SK-N-SH (cell line): Measurements from ENCODE around the gene PCGF3. TPM values are rescaled to one million over a fixed set of nuclear protein-coding genes. Genes with fewer than 3 reads are reported as not detected.
"Not testable (repeated sequence)": the region's sequence is repeated elsewhere in the genome, so short reads cannot be mapped to it uniquely, and the experiment has no call there.

ENCODE experiments used
- CTCF ChIA-PET: fragments of 300-600, 350-600 bp; formaldehyde crosslinking; extraction: SDS; loops from one replicate; lab custom pipeline; 2021; lab: Yijun Ruan, JAX
- POLR2A ChIA-PET: fragments of 350-600 bp; sonication (Branson Sonifier 250); formaldehyde crosslinking; extraction: SDS; loops from one replicate; lab custom pipeline; 2020; ENCODE audit warnings: antibody characterized with exemption, inconsistent platforms; lab: Yijun Ruan, JAX
- DNase-seq: peaks from one replicate; pipeline ENCODE4 v3.0.0; 2012
- H2AFZ ChIP-seq: fragments of 200-600 bp; sonication (generic); 2 replicates; pipeline ENCODE4 v1.8.1; 2016; ENCODE audit warnings: antibody characterized with exemption, mild to moderate bottlenecking, low read depth
- H3F3A ChIP-seq: fragments of 200-600 bp; sonication (generic); replicated peaks from 2 replicates; pipeline ENCODE3; 2016; ENCODE audit warnings: antibody characterized with exemption, mild to moderate bottlenecking; ENCODE audit not compliant: insufficient read depth
- H3K27ac ChIP-seq, 2 experiments: fragments of 200-500 bp in 1 of 2; fragments of 200-600 bp in 1 of 2; sonication (Bioruptor generic) in 1 of 2; sonication (generic), shearing (Covaris generic) in 1 of 2; 2 replicates each; pipeline versions ENCODE4 v1.5.1 to v1.6.1; 2014 to 2016; ENCODE audit warnings: low read depth in 2 of 2, inconsistent platforms in 1 of 2, low read length in 1 of 2, mild to moderate bottlenecking in 1 of 2, mixed read lengths in 1 of 2
- H3K27me3 ChIP-seq: fragments of 200-600 bp; sonication (generic), shearing (Covaris generic); 2 replicates; pipeline ENCODE4 v1.6.1; 2016; ENCODE audit warnings: mixed run types; ENCODE audit not compliant: insufficient read depth
- H3K36me3 ChIP-seq, 2 experiments: fragments of 200-500 bp in 1 of 2; fragments of 200-600 bp in 1 of 2; sonication (Bioruptor generic) in 1 of 2; sonication (generic) in 1 of 2; replicated peaks in 1 of 2; 2 replicates each; pipeline versions ENCODE3 to v1.5.1; 2014 to 2016; ENCODE audit warnings: low read length in 1 of 2, mild to moderate bottlenecking in 1 of 2; ENCODE audit not compliant: insufficient read depth in 2 of 2, control insufficient read depth in 1 of 2
- H3K4me1 ChIP-seq, 2 experiments: fragments of 200-500 bp in 1 of 2; fragments of 200-600 bp in 1 of 2; sonication (Bioruptor generic) in 1 of 2; sonication (generic), shearing (Covaris generic) in 1 of 2; 2 replicates each; pipeline versions ENCODE4 v1.5.1 to v1.6.1; 2014 to 2016; ENCODE audit warnings: low read depth in 1 of 2, low read length in 1 of 2, mixed run types in 1 of 2; ENCODE audit not compliant: insufficient read depth in 2 of 2, control insufficient read depth in 1 of 2
- H3K4me2 ChIP-seq: fragments of 200-600 bp; sonication (generic), shearing (Covaris generic); 2 replicates; pipeline ENCODE4 v1.6.1; 2017; ENCODE audit warnings: mixed run types
- H3K4me3 ChIP-seq, 2 experiments: fragments of 200-500 bp in 1 of 2; fragments of 200-600 bp in 1 of 2; sonication (Bioruptor generic) in 1 of 2; sonication (generic), shearing (Covaris generic) in 1 of 2; 2 replicates each; pipeline versions ENCODE4 v1.5.1 to v1.8.1; 2014 to 2016; ENCODE audit warnings: low read depth in 2 of 2, inconsistent platforms in 1 of 2, low read length in 1 of 2, mild to moderate bottlenecking in 1 of 2, mixed read lengths in 1 of 2, moderate library complexity in 1 of 2
- H3K79me2 ChIP-seq: fragments of 200-600 bp; sonication (generic); 2 replicates; pipeline ENCODE4 v1.8.1; 2017; ENCODE audit warnings: mild to moderate bottlenecking; ENCODE audit not compliant: insufficient read depth
- H3K9ac ChIP-seq: fragments of 200-600 bp; sonication (generic); 2 replicates; pipeline ENCODE4 v1.6.1; 2017; ENCODE audit warnings: mixed run types
- H3K9me2 ChIP-seq: fragments of 200-600 bp; sonication (generic); 2 replicates; pipeline ENCODE4 v1.6.1; 2017; ENCODE audit warnings: mixed run types
- H3K9me3 ChIP-seq: fragments of 200-600 bp; sonication (generic); 2 replicates; pipeline ENCODE4 v1.6.1; 2017; ENCODE audit warnings: mixed run types, mild to moderate bottlenecking, moderate library complexity
- H4K20me1 ChIP-seq: fragments of 200-600 bp; sonication (generic); 2 replicates; pipeline ENCODE4 v1.6.1; 2017; ENCODE audit warnings: mild to moderate bottlenecking, mixed run types; ENCODE audit not compliant: insufficient read depth
- FOXM1 ChIP-seq: IDR thresholded peaks from 2 replicates; pipeline ENCODE4 v1.4.0; 2012; ENCODE audit warnings: low read depth, mild to moderate bottlenecking
- MXI1 ChIP-seq: IDR thresholded peaks from 2 replicates; pipeline ENCODE4 v1.6.1; 2012; ENCODE audit warnings: mild to moderate bottlenecking, low read depth, low read length, improper control_type of control experiment
- RAD21 ChIP-seq: IDR thresholded peaks from 2 replicates; pipeline ENCODE4 v1.6.1; 2012; ENCODE audit warnings: mild to moderate bottlenecking, low read length
- RCOR1 ChIP-seq: fragments of 150-350 bp; IDR thresholded peaks from 2 replicates; pipeline ENCODE4 v1.6.1; 2017; ENCODE audit warnings: antibody characterized with exemption, low read length
- RFX5 ChIP-seq: IDR thresholded peaks from 2 replicates; pipeline ENCODE4 v1.6.1; 2012; ENCODE audit warnings: mild to moderate bottlenecking, improper control_type of control experiment, low read length
- SMC3 ChIP-seq: IDR thresholded peaks from 2 replicates; pipeline ENCODE4 v1.6.1; 2012; ENCODE audit warnings: low read depth, low read length, improper control_type of control experiment
- TCF12 ChIP-seq: IDR thresholded peaks from 2 replicates; pipeline ENCODE4 v1.4.0; 2012
- TEAD4 ChIP-seq: IDR thresholded peaks from 2 replicates; pipeline ENCODE4 v1.4.0; 2012; ENCODE audit warnings: mild to moderate bottlenecking, borderline replicate concordance; ENCODE audit not compliant: insufficient read depth
- WGBS: methylation state at CpG from one replicate; pipeline ENCODE4 v1.1.6; 2017; ENCODE audit warnings: low lambda C conversion rate; 5-methylcytosine and 5-hydroxymethylcytosine counted together
- polyA plus RNA-seq, 3 experiments: library from polyadenylated mRNA; depleted of rRNA; stranded (reverse); fragments of >200 nt; gene quantifications; 2 replicates each; pipeline ENCODE4 v1.2.3, GENCODE V29; 2012
- TF ChIP-seq, protein P1 (sequence below): IDR thresholded peaks from 2 replicates; pipeline ENCODE4 v1.4.0; 2012; ENCODE audit warnings: low read depth, borderline replicate concordance
- TF ChIP-seq, protein P2 (sequence below): IDR thresholded peaks from 2 replicates; pipeline ENCODE4; 2012

PCGF3 gene
- polyA plus RNA-seq, 1 of the 3 experiments (the other 2 are of a cell fraction): 44.8 TPM

GRCh38 chr4:779555-779954 lies 73.9 kb downstream of the PCGF3 start (continued):
- TF ChIP-seq, protein P1, sequence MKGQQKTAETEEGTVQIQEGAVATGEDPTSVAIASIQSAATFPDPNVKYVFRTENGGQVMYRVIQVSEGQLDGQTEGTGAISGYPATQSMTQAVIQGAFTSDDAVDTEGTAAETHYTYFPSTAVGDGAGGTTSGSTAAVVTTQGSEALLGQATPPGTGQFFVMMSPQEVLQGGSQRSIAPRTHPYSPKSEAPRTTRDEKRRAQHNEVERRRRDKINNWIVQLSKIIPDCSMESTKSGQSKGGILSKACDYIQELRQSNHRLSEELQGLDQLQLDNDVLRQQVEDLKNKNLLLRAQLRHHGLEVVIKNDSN: no peak
- TF ChIP-seq RFX5: no peak
- no peak for TF ChIP-seq SMC3
- no peak for TF ChIP-seq FOXM1

DNA sequence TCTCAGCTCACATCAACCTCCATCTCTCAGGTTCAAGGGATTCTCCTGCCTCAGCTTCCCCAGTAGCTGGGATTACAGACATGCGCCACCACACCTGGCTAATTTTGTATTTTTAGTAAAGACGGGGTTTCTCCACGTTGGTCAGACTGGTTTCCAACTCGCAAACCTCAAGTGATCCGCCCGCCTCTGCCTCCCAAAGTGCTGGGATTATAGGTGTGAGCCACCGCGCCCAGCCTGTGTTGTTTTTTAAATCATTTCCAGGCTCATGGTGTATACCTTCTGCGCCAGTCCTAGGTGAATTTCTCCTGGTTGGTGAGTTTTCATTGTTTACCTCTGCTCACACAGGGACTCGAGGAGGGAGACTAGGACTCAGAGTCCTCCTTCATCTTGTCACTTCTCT lies 74.6 kb downstream of the PCGF3 start:
- Histone ChIP-seq H3K9ac (peak overlapping the region; percentile 100), H3K4me3 (peak overlapping the region; percentile 85 to 86), H3K4me2 (peak overlapping the region; percentile 88), H4K20me1 (peaks cover 25% of the 10 kb centered on the region), H3K79me2 (peaks cover 64% of the 10 kb centered on the region), H3K36me3 (peaks cover 23 to 41% of the 10 kb centered on the region in 2 experiments), H3K4me1 (peaks cover 6 to 36% of the 10 kb centered on the region in 2 experiments; a peak in 2 of 4 replicates)
- H3K9me3 ChIP-seq, H3K9me2 ChIP-seq, H3K27me3 ChIP-seq, H3F3A ChIP-seq, POLR2A ChIA-PET, DNase-seq, H3K27ac ChIP-seq, H2AFZ ChIP-seq: not testable (repeated sequence)
- 86% methylated on average over 10 of the region's 10 CpGs for WGBS
- CTCF ChIA-PET: interaction anchor here (0.9 to 1.3 kb wide), 2 partner anchors 38 to 97 kb away, joined by 3 to 4 read pairs; no protein-coding TSS in a partner anchor

GRCh38 chr4:780716-781492 lies 75.3 kb downstream of the PCGF3 start:
- TF ChIP-seq TEAD4 (no peak), RCOR1 (no peak), RAD21 (no peak), FOXM1 (no peak), TCF12 (no peak), MXI1 (no peak), RFX5 (no peak)
- TF ChIP-seq, protein P2, sequence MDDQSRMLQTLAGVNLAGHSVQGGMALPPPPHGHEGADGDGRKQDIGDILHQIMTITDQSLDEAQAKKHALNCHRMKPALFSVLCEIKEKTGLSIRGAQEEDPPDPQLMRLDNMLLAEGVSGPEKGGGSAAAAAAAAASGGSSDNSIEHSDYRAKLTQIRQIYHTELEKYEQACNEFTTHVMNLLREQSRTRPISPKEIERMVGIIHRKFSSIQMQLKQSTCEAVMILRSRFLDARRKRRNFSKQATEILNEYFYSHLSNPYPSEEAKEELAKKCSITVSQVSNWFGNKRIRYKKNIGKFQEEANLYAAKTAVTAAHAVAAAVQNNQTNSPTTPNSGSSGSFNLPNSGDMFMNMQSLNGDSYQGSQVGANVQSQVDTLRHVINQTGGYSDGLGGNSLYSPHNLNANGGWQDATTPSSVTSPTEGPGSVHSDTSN: no peak
- TF ChIP-seq, all 33 proteins: peak for 0
- WGBS: 4% methylated on average over 21 of the region's 38 CpGs
- Histone ChIP-seq H3K27ac (peak overlapping the region; percentile 85 to 89), H3F3A (peaks cover 8% of the 10 kb centered on the region), H3K9me3 (no peaks in the 10 kb centered on the region), H3K79me2 (peaks cover 57% of the 10 kb centered on the region), H3K4me3 (peak overlapping the region; percentile 85 to 86), H2AFZ (0 out of 2 replicates have a peak overlapping the region, but pooled peaks have one; percentile 57), H4K20me1 (peaks cover 20% of the 10 kb centered on the region), H3K4me2 (peak overlapping the region; percentile 88), H3K9ac (peak overlapping the region; percentile 100), H3K36me3 (peaks cover 21 to 37% of the 10 kb centered on the region in 2 experiments), H3K9me2 (no peaks in the 10 kb centered on the region), H3K4me1 (peaks cover 6 to 36% of the 10 kb centered on the region in 2 experiments; a peak in 2 of 4 replicates), H3K27me3 (no peaks in the 10 kb centered on the region)
- DNase-seq: peak; percentile 41
- ChIA-PET POLR2A (interaction anchor here (0.6 to 2.1 kb wide), 4 partner anchors 7 to 23 kb away, joined by 3 to 8 read pairs (median 4); no protein-coding TSS in a partner anchor), CTCF (interaction anchor here (0.8 to 1.7 kb wide), 4 partner anchors 38 to 206 kb away, joined by 3 to 8 read pairs (median 4); partner anchors contain the start of gene IDUA)
